Uterus (tissue), 4 donors: ENCODE measurements around the gene HVCN1. TPM values are rescaled to one million over a fixed set of nuclear protein-coding genes. Genes with fewer than 3 reads are reported as not detected.

Source experiments
- small RNA-seq: library from RNA; depleted of rRNA; stranded (forward); fragments of <200 nt; gene quantifications from one replicate; pipeline ENCODE3, GENCODE V24; 2016
- total RNA-seq, 4 donors: library from RNA; depleted of rRNA in 3 of 4; stranded (reverse); fragments of >200 nt in 3 of 4; gene quantifications; one replicate each; pipeline versions ENCODE4 v1.1.0 to v1.2.4, GENCODE V29; 2014 to 2023
- donor health status: DM: yes; HTN: yes; CAD: no.

The HVCN1 gene
- total RNA-seq, 4 donors from 2014 or later: 3.8 to 18.1 (median 14.0) TPM

Small RNA genes within 50 kb of the gene (small RNA-seq; reads per million reads assigned to genes)
- gene RN7SL387P: not detected

Other genes starting within 250 kb of the HVCN1 start
- 100 to 1,000 TPM; 106 to 132 (median 118) TPM for gene ARPC3, start 238.8 kb downstream of the HVCN1 start, total RNA-seq
- 10 to 100 TPM in 3 of 4 donors, 1 to 10 TPM in 1; 3.3 to 41.2 (median 16.4) TPM for gene GPN3, start 220.9 kb downstream of the HVCN1 start, total RNA-seq
- gene FAM216A, start 220.3 kb downstream of the HVCN1 start, total RNA-seq: 10 to 100 TPM in 2 of 4 donors, 1 to 10 TPM in 2; 3.5 to 29.7 (median 11.2) TPM
- 100 to 1,000 TPM in 2 of 4 donors, 10 to 100 TPM in 2; 82.5 to 195 (median 100) TPM for gene VPS29, start 187.0 kb downstream of the HVCN1 start, total RNA-seq
- gene RAD9B, start 186.8 kb downstream of the HVCN1 start, total RNA-seq: 1 to 10 TPM in 2 of 4 donors, under 1 TPM in 1, not detected in 1; 0.88 to 8.4 (median 1.2) TPM
- gene PPTC7, start 105.8 kb downstream of the HVCN1 start, total RNA-seq: 10 to 100 TPM in 3 of 4 donors, 1 to 10 TPM in 1; 3.6 to 34.1 (median 21.1) TPM
- 10 to 100 TPM; 40.0 to 61.8 (median 49.9) TPM for gene TCTN1, start 75.0 kb downstream of the HVCN1 start, total RNA-seq
- gene PPP1CC, start 53.8 kb upstream of the HVCN1 start, total RNA-seq: 100 to 1,000 TPM; 110 to 224 (median 134) TPM
- not detected for gene CCDC63, start 157.9 kb upstream of the HVCN1 start, total RNA-seq
- gene MYL2, start 231.5 kb upstream of the HVCN1 start, total RNA-seq: 1 to 10 TPM in 1 of 4 donors, not detected in 3; 2.7 TPM